ENCODE measurements around the gene ADK.
"Not testable (repeated sequence)": the region's sequence is repeated elsewhere in the genome, so short reads cannot be mapped to it uniquely, and the experiment has no call there.

Gene ADK

DNA sequence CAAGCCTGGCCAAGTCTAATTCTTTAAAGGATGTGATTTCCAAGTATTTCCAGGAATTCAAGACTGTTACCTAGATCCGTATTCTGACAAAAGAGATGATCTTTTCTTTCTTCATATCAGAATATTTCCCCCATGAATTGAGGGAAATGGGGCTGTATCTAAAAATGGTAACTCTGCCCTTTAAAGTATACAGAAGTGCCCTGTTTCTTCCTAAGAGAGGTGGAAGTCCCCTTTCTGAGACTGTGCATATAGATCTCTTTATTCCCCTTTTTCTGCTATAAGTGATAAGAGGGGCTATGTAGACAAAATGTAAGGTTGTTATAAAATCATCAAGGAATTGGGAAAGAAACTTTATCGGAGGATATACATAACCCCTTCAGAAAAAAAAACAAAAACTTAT, 388.3 kb downstream of the ADK start:
- Histone ChIP-seq H3K27me3 (ENCODE audit: control insufficient read depth, insufficient read depth, low read length) (no peaks in the 10 kb centered on the region), H3K36me3 (ENCODE audit: control insufficient read depth, insufficient read depth, low read length) (no peaks in the 10 kb centered on the region), H3K4me3 (ENCODE audit: low read length) (no peak overlapping the region), H3K4me1 (ENCODE audit: control insufficient read depth, insufficient read depth, low read length) (no peaks in the 10 kb centered on the region), H3K27ac (ENCODE audit: low read depth, low read length) (no peak overlapping the region), H3K9ac (ENCODE audit: low read length) (no peak overlapping the region)

DNA sequence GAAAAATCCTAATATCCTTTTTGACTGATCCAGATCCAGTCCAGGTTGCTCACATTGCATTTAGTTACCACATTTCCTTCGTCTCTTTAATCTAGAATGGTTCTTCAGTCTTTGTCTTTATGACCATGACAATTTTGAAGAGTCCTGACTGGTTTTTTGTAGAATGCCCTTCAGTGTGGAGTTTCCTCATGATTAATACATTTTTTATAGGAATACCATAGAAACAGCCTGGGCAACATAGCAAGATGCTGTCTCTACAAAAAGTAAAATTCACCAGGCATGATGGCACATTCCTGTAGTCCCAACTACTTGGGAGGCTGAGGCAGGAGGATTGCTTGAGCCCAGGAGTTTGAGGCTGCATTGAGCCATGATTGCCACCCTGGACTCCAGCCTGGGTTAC, 390.4 kb downstream of the ADK start:
- Histone ChIP-seq H3K36me3 (ENCODE audit: control insufficient read depth, insufficient read depth, low read length) (no peaks in the 10 kb centered on the region), H3K4me1 (ENCODE audit: control insufficient read depth, insufficient read depth, low read length) (no peaks in the 10 kb centered on the region), H3K4me3 (ENCODE audit: low read length) (no peak overlapping the region), H3K27me3 (ENCODE audit: control insufficient read depth, insufficient read depth, low read length) (no peaks in the 10 kb centered on the region), H3K27ac (ENCODE audit: low read depth, low read length) (no peak overlapping the region), H3K9ac (ENCODE audit: low read length) (no peak overlapping the region)

GRCh38 chr10:74542077-74542476, 391.1 kb downstream of the ADK start:
- H3K27ac ChIP-seq (ENCODE audit: low read depth, low read length), result no peak overlapping the region

DNA sequence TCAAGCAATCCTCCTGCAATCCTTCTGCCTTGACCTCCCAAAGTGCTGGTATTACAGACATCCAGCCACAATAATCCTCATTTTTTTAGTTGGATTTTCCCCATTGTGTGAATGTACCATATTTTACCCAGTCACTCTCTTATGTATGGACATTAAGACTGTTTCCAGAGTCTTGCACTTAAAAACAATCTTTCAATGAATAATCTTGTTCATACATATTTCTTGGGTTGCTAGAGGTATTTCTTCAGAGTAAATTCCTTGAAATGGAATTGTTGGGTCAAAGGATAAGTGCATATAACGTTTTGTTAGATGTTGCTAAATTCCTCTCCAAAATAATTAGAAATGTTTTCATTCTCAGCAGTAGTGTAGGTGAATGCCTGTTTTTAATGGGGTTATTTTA, 392.3 kb downstream of the ADK start:
- H3K27me3 ChIP-seq (ENCODE audit: control insufficient read depth, insufficient read depth, low read length), result no peaks in the 10 kb centered on the region
- no peaks in the 10 kb centered on the region for H3K4me1 ChIP-seq (ENCODE audit: control insufficient read depth, insufficient read depth, low read length)
- no peak overlapping the region for H3K27ac ChIP-seq (ENCODE audit: low read depth, low read length)
- no peak overlapping the region for H3K4me3 ChIP-seq (ENCODE audit: low read length)
- no peaks in the 10 kb centered on the region for H3K36me3 ChIP-seq (ENCODE audit: control insufficient read depth, insufficient read depth, low read length)
- no peak overlapping the region for H3K9ac ChIP-seq (ENCODE audit: low read length)

More at GRCh38 chr10:74542077-74542476, 391.1 kb downstream of the ADK start:
- no peaks in the 10 kb centered on the region for H3K4me1 ChIP-seq (ENCODE audit: control insufficient read depth, insufficient read depth, low read length)
- H3K27me3 ChIP-seq (ENCODE audit: control insufficient read depth, insufficient read depth, low read length), result no peaks in the 10 kb centered on the region
- no peak overlapping the region for H3K9ac ChIP-seq (ENCODE audit: low read length)
- no peak overlapping the region for H3K4me3 ChIP-seq (ENCODE audit: low read length)
- H3K36me3 ChIP-seq (ENCODE audit: control insufficient read depth, insufficient read depth, low read length), result no peaks in the 10 kb centered on the region

DNA sequence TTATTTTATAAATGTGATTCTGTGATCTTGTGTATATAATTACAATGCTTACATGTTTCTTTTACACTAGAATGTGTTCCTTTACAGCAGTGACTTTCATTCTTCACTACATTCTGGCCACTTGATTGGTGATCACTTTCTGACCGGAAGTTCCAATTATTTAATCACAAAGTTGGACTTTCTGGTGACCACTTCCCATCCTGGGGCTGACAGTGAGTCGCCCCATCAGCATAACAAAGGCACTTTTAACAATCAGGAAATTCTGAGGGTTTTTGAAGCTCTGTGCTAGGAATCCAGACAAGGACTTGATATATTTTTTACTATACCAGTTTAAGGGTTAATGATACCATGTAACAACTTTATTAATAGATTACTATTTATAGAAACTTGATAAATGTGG, 393.1 kb downstream of the ADK start:
- Histone ChIP-seq H3K27ac (ENCODE audit: low read depth, low read length) (no peak overlapping the region), H3K9ac (ENCODE audit: low read length) (no peak overlapping the region), H3K4me1 (ENCODE audit: control insufficient read depth, insufficient read depth, low read length) (no peaks in the 10 kb centered on the region), H3K4me3 (ENCODE audit: low read length) (no peak overlapping the region), H3K36me3 (ENCODE audit: control insufficient read depth, insufficient read depth, low read length) (no peaks in the 10 kb centered on the region), H3K27me3 (ENCODE audit: control insufficient read depth, insufficient read depth, low read length) (no peaks in the 10 kb centered on the region)

DNA sequence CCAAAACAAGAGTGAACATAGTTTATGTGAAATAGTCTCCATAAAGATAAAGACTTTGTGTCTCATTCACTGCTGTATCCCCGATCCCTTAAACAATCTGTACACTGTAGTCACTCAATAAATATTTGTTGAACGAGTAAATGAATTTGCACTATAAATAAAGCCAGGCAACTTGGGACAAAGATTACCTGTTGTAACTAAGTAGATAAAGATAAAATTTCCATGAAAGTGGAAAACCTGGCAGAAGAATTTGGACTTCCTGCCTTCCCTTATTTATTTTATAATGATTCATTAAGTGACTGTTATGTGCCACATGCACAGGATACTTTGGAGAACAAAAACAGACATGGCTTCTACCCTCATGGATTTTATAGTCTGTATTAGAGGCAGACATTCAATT, 397.7 kb downstream of the ADK start:
- H3K4me1 ChIP-seq (ENCODE audit: control insufficient read depth, insufficient read depth, low read length), result no peaks in the 10 kb centered on the region
- H3K36me3 ChIP-seq (ENCODE audit: control insufficient read depth, insufficient read depth, low read length), result no peaks in the 10 kb centered on the region
- no peaks in the 10 kb centered on the region for H3K27me3 ChIP-seq (ENCODE audit: control insufficient read depth, insufficient read depth, low read length)

DNA sequence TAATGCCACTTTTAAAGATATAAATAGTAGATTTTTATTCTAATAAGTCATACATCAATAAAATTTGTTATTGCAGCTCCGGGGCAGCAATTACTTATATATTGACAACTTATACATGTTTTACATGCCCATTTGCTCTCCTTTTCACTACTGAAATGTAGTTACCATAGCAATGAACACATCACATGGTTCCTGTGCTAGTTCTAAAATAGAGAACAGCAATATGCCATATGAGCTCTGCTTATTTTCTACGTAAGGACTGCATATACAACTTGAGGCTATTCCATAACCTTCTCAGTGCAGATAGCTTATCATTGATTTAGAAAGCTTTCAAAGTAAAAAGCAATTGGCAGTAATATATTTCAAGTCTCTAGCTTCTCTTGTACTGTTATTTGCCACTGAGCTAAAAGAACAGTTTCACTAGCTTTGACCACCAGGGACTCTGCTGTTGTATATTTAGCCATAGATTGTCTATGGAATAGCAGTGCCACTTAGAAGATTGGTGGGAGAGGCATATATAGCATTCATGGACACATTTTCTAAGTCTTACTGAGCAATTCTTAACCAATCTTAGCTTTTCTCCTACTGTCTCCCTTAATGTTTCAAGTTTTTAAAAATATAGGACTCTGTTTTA, 405.2 kb downstream of the ADK start:
- H3K4me1 ChIP-seq (ENCODE audit: control insufficient read depth, insufficient read depth, low read length), result no peaks in the 10 kb centered on the region
- H3K27me3 ChIP-seq (ENCODE audit: control insufficient read depth, insufficient read depth, low read length), result no peaks in the 10 kb centered on the region
- no peak overlapping the region for H3K27ac ChIP-seq (ENCODE audit: low read depth, low read length)
- H3K9ac ChIP-seq (ENCODE audit: low read length), result no peak overlapping the region
- H3K36me3 ChIP-seq (ENCODE audit: control insufficient read depth, insufficient read depth, low read length), result no peaks in the 10 kb centered on the region
- H3K4me3 ChIP-seq (ENCODE audit: low read length), result no peak overlapping the region

More for the DNA sequence above, 397.7 kb downstream of the ADK start:
- Histone ChIP-seq H3K27ac (ENCODE audit: low read depth, low read length) (no peak overlapping the region), H3K4me3 (ENCODE audit: low read length) (no peak overlapping the region), H3K9ac (ENCODE audit: low read length) (no peak overlapping the region)

DNA sequence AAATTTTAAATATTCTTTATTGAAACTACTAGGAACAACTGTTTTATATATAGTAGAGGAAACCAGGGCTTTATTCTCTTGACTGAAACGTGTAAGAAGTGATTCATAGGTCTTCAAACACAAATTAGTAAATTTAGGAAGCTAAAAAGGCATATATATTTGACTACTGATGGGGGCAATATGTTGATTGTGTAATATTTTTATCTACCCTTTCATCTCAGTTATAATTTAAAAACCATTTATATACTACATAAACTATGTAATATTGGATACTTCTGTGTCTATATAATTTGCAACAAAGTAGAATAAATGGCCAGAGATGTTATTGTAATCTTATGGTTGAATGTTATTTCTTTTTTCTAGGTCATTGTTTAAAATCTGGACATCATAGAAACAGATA, 406.1 kb downstream of the ADK start:
- Histone ChIP-seq H3K9ac (ENCODE audit: low read length) (no peak overlapping the region), H3K36me3 (ENCODE audit: control insufficient read depth, insufficient read depth, low read length) (no peaks in the 10 kb centered on the region), H3K4me1 (ENCODE audit: control insufficient read depth, insufficient read depth, low read length) (no peaks in the 10 kb centered on the region), H3K4me3 (ENCODE audit: low read length) (no peak overlapping the region), H3K27me3 (ENCODE audit: control insufficient read depth, insufficient read depth, low read length) (no peaks in the 10 kb centered on the region), H3K27ac (ENCODE audit: low read depth, low read length) (no peak overlapping the region)

GRCh38 chr10:74558403-74558802, 407.4 kb downstream of the ADK start:
- H3K27ac ChIP-seq (ENCODE audit: low read depth, low read length), result no peak overlapping the region
- H3K36me3 ChIP-seq (ENCODE audit: control insufficient read depth, insufficient read depth, low read length), result no peaks in the 10 kb centered on the region

GRCh38 chr10:74558897-74559296, 407.9 kb downstream of the ADK start:
- H3K4me3 ChIP-seq (ENCODE audit: low read length), result no peak overlapping the region
- H3K9ac ChIP-seq (ENCODE audit: low read length), result no peak overlapping the region
- no peaks in the 10 kb centered on the region for H3K4me1 ChIP-seq (ENCODE audit: control insufficient read depth, insufficient read depth, low read length)
- no peaks in the 10 kb centered on the region for H3K36me3 ChIP-seq (ENCODE audit: control insufficient read depth, insufficient read depth, low read length)
- no peaks in the 10 kb centered on the region for H3K27me3 ChIP-seq (ENCODE audit: control insufficient read depth, insufficient read depth, low read length)
- no peak overlapping the region for H3K27ac ChIP-seq (ENCODE audit: low read depth, low read length)

More at GRCh38 chr10:74558403-74558802, 407.4 kb downstream of the ADK start:
- no peak overlapping the region for H3K4me3 ChIP-seq (ENCODE audit: low read length)
- H3K9ac ChIP-seq (ENCODE audit: low read length), result no peak overlapping the region
- no peaks in the 10 kb centered on the region for H3K27me3 ChIP-seq (ENCODE audit: control insufficient read depth, insufficient read depth, low read length)
- no peaks in the 10 kb centered on the region for H3K4me1 ChIP-seq (ENCODE audit: control insufficient read depth, insufficient read depth, low read length)

GRCh38 chr10:74568896-74569295, 417.9 kb downstream of the ADK start:
- not testable (repeated sequence) for H3K27me3 ChIP-seq (ENCODE audit: control insufficient read depth, insufficient read depth, low read length); H3K4me1 ChIP-seq (ENCODE audit: control insufficient read depth, insufficient read depth, low read length); H3K4me3 ChIP-seq (ENCODE audit: low read length); H3K27ac ChIP-seq (ENCODE audit: low read depth, low read length); H3K9ac ChIP-seq (ENCODE audit: low read length); H3K36me3 ChIP-seq (ENCODE audit: control insufficient read depth, insufficient read depth, low read length)

GRCh38 chr10:74573497-74573896, 422.5 kb downstream of the ADK start:
- not testable (repeated sequence) for H3K27me3 ChIP-seq (ENCODE audit: control insufficient read depth, insufficient read depth, low read length); H3K4me3 ChIP-seq (ENCODE audit: low read length); H3K4me1 ChIP-seq (ENCODE audit: control insufficient read depth, insufficient read depth, low read length); H3K27ac ChIP-seq (ENCODE audit: low read depth, low read length); H3K9ac ChIP-seq (ENCODE audit: low read length); H3K36me3 ChIP-seq (ENCODE audit: control insufficient read depth, insufficient read depth, low read length)

DNA sequence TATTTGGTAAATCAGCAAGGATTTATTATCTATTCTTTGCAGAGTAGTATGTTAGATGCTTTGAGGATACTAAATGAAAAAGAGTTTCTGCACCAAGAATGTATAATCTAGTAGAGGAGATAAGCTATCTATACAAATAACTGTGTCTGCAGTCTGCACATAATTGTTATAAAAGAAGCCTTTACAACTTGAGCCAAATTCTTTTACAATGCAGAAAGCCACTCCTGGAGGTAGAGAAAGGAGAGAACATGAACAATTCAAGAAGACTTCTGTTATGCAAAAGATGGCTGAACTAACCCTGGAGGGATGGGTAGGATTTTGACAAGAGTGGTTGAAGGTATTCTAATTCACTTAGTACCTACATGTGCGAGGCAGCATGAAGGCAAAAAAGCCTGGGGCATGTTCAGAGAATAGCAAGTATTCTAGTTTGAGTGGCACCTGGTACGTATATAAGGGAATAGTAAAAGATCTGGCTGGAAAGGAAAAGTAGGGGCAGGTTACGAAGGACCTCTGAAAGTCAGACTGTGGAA, 424.2 kb downstream of the ADK start:
- Histone ChIP-seq H3K36me3 (ENCODE audit: control insufficient read depth, insufficient read depth, low read length) (no peaks in the 10 kb centered on the region), H3K27me3 (ENCODE audit: control insufficient read depth, insufficient read depth, low read length) (no peaks in the 10 kb centered on the region), H3K27ac (ENCODE audit: low read depth, low read length) (no peak overlapping the region), H3K4me3 (ENCODE audit: low read length) (no peak overlapping the region), H3K4me1 (ENCODE audit: control insufficient read depth, insufficient read depth, low read length) (no peaks in the 10 kb centered on the region), H3K9ac (ENCODE audit: low read length) (no peak overlapping the region)

All from rectal smooth muscle tissue (tissue), 1 donor.